ENCODE measurements around the gene CUEDC2.
A peak's percentile ranks its signal among the peaks of the same experiment; 100 is the strongest.

CUEDC2 gene

GRCh38 chr10:102409604-102410428 is 22.6 kb downstream of the CUEDC2 start:
- DNase-seq (ENCODE audit: low read depth in 2 of 2): no peak

DNA sequence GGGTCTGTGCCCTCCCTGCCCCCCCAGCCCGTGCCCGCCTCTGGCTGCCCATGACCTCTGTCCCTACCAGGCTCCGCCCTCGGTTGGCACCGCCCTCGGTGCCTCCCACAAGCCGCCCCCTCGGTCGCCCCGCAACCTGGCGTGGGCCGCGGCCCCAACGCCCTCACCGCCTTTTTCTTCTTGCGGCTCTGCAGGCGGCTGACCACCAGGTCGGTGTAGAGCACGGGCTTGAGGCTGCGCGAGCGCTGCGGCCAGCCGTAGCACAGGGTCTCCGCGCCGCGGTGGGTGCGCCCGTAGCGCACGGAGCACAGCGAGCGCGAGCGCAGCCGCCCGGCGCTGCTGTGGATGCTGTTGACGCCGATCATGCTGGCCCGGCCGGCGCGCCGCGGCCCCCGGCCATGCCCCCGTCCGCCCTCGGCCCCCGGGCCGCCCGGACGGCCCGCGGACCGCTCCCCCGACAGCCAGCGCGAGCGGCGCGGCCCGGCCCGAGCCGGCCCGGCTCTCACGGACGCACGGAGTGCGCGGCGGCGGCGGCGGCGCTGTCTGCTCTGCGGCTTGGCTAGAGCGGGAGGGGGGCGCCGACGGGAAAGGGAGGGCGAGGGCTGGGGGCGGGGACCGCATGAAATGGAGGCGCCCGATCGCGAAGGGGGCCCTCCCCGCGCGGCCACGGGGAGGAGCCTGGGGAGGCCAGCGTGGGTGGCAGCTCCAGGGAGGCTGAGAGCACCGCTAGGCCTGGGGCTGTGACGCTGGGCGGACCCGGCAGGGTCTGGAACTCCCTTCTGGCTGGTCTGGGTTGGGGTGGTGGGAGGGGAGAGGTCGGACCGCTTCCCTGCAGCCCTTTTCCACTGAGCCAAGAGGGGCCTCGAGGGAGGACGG is 23.4 kb downstream of the CUEDC2 start:
- peak; percentile 71 to 72 for DNase-seq (ENCODE audit: low read depth in 2 of 2)

- no peak for DNase-seq (ENCODE audit: low read depth in 2 of 2)
Measured at GRCh38 chr10:102408131-102408727, 24.1 kb downstream of the CUEDC2 start.

- no peak for DNase-seq (ENCODE audit: low read depth in 2 of 2)
Measured at GRCh38 chr10:102407425-102408130, 24.8 kb downstream of the CUEDC2 start.

DNA sequence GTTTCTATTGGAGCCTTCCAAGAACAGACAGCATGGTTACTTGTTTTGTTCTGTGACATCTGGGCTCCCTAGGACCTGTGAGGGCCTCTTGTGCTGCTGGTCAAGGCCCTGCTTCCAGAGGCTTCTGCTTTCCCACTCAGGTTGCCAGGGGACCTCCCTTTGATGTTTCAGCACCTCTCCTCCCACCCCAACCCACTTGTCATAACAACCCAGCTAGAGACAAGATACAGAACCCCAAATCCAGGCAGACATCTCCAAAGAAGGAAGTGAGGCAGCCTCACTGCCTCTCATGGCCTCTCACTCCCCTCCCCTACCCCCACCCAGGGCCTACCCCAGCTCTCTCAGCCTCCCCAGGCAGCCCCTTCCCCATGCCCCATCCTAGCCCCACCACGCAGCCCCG is 25.6 kb downstream of the CUEDC2 start:
- no peak for DNase-seq (ENCODE audit: low read depth in 2 of 2)

GRCh38 chr10:102405632-102406031 is 26.7 kb downstream of the CUEDC2 start:
- no peak for DNase-seq (ENCODE audit: low read depth in 2 of 2)

DNA sequence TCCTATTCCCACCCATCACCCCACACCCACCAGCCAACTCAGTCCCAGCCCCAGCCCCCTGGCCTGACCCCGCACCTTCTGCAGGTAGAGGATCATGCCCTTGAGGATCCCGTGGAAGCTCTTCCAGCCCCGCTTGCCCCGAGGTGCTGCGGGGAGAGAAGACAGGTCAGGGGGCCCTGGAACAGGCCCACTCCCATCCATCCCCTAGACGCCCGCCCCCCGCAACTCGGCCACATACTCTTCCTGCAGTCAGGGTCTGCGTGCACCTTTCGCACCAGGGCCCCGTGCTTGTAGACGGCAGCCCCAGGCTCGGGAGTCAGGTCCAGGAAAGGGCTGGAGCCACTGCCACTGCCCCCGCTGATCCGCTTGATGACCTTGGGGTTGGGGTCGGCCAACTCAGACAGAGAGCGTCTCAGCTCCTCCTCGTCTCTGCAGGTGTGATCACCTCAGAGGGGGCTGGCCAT is 27.2 kb downstream of the CUEDC2 start:
- no peak for DNase-seq (ENCODE audit: low read depth in 2 of 2)

DNA sequence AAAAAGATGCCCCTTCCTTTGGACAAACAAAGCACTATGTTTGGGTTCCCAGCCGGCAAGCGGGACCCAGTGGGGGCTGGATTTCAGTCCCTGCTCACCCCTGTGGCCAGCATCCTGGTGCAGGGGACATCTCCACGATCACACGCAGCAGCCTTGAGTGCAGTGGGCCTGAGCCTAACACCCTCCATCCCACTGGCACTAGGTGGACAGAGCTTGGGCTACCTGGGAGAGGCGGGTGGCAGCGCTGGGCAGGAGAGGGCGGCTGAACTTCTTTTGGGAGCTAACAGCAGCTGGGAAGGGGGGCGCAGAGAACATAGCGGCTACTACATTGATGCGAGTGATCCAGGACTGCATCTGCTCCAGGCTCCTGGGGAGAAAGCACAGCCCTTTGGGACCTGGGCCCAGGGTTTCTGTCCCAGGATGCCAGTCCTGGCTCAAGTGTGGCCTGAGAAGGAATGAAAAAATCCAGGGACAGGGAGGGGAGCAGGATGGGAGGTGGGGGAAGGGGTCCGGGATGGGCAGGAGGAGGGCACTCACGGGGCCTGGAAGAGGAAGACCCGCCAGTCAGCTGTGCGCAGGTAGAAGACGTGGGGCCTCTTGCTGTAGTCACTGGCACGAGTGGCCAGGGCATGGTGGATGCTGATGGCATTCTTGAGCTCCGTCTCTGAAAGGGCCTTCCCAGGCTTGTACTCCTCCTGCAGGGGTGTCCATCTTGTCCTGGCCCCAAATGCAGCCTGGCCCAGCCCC is 27.8 kb downstream of the CUEDC2 start:
- DNase-seq (ENCODE audit: low read depth in 2 of 2): no peak

DNA sequence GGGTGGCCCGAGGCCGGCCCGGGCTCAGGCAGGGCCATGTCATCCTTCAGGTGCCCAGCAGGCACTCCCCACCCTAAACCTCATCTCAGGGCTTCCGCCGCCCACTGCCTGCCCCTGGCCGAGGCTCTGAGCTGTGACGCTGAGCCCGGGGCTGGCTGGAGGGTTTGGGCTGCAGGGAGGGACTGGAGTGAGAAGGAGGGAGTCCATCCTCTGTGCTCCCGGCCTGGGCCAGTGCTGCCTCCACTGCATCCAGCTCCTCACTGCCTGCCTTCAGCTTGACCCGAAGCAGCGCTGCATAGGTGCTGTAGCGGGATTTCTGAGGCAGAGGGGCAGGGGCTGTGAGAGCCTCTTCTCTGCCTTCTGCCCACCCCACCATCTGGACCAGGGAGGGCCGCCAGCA is 29.3 kb downstream of the CUEDC2 start:
- no peak for DNase-seq (ENCODE audit: low read depth in 2 of 2)

- DNase-seq (ENCODE audit: low read depth in 2 of 2): no peak
Measured at GRCh38 chr10:102402512-102402896, 29.9 kb downstream of the CUEDC2 start.

GRCh38 chr10:102401735-102402511 is 30.5 kb downstream of the CUEDC2 start:
- no peak for DNase-seq (ENCODE audit: low read depth in 2 of 2)

- no peak for DNase-seq (ENCODE audit: low read depth in 2 of 2)
Measured at GRCh38 chr10:102401342-102401654, 31.1 kb downstream of the CUEDC2 start.

DNA sequence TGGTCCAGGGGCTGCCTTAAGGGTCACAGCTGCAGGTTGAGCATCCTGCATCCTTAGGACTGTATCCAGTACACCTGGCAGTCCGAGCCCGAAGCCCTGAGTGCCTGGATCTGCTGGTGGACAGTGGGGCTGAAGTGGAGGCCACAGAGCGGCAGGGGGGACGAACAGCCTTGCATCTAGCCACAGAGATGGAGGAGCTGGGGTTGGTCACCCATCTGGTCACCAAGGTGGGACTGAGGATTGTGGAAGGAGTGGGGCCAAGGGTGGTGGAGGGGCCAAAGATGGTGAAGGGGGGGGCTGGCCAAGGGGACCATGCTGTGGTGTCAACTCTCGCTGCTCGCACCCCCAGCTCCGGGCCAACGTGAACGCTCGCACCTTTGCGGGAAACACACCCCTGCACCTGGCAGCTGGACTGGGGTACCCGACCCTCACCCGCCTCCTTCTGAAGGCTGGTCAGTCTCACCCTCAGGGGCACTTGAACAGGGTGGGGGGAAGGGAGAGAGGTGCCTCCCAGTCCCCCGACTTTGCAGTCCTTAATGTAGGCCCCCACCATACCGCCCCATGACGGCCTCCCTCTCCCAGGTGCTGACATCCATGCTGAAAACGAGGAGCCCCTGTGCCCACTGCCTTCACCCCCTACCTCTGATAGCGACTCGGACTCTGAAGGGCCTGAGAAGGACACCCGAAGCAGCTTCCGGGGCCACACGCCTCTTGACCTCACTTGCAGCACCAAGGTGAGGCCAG is 31.6 kb downstream of the CUEDC2 start:
- DNase-seq (ENCODE audit: low read depth in 2 of 2): no peak

DNA sequence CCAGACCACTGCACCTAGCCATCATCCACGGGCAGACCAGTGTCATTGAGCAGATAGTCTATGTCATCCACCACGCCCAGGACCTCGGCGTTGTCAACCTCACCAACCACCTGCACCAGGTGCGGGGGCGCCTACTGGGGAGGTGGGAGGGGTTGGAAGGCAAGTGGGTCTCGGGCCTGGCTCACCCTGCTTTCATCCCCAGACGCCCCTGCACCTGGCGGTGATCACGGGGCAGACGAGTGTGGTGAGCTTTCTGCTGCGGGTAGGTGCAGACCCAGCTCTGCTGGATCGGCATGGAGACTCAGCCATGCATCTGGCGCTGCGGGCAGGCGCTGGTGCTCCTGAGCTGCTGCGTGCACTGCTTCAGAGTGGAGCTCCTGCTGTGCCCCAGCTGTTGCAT is 32.3 kb downstream of the CUEDC2 start:
- DNase-seq (ENCODE audit: low read depth in 2 of 2): no peak

DNA sequence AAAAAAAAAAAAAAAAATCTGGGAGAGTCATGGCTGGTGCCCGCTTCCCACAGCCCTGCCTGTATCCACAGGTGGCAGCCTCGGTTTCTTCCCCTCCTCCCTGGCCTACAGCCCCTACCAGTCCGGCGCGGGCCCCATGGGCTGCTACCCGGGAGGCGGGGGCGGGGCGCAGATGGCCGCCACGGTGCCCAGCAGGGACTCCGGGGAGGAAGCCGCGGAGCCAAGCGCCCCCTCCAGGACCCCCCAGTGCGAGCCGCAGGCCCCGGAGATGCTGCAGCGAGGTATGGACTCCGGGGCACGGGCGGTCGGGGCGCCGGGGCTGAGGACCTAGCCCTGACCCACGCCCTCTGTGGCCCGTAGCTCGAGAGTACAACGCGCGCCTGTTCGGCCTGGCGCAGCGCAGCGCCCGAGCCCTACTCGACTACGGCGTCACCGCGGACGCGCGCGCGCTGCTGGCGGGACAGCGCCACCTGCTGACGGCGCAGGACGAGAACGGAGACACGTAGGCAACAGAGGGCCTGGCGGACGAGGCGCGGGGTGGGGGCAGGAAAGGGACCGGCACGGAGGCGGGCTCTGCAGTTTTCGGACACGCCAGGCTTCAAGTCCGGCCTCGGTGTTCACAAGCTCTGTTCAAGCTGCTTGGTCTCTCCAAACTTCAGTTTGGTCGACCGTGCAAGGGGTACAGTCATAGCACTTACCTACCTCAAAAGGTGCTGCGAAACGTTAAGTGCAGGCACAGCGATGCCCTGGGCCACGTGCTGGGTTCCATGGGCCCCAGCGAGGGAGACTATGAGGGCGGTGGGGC is 33.0 kb downstream of the CUEDC2 start:
- peak; percentile 82 to 86 for DNase-seq (ENCODE audit: low read depth in 2 of 2)

GRCh38 chr10:102398172-102399020 is 34.0 kb downstream of the CUEDC2 start:
- DNase-seq (ENCODE audit: low read depth in 2 of 2): no peak

DNA sequence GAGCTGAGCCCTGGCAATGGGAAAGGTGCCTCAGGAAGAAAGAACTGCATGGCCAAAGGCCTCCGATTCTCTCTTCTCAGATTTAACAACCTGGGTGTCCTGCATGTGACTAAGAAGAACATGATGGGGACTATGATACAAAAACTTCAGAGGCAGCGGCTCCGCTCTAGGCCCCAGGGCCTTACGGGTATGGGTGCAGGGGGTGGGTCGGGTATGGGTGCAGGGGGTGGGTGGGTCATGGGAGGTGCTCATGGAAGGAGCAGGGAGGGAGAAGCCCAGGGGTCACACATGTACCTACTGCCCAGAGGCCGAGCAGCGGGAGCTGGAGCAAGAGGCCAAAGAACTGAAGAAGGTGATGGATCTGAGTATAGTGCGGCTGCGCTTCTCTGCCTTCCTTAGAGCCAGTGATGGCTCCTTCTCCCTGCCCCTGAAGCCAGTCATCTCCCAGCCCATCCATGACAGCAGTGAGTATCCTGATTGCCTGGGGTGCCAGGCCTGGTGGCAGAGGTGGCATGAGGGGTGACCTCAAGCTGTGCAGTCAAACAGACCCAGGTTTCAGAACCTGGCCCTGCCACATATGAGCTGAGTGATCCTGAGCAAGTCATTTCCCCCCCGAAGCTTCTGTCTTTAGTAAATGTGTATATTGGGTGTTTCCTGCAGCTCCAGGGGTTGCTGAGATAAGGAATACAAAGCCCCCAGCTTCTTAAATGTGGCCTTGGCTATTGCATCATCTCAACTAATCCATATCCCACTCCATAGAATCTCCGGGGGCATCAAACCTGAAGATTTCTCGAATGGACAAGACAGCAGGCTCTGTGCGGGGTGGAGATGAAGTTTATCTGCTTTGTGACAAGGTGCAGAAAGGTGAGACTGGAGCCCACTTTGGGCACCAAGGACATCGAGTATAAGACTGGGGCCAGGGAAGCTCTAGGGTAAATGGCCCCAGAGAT is 34.9 kb downstream of the CUEDC2 start:
- no peak for DNase-seq (ENCODE audit: low read depth in 2 of 2)
